Kasumi-1 (cell line): Measurements from ENCODE around the gene DPH6.

Experiments used
- DNase-seq, 2 experiments: peaks; one replicate each; lab custom pipeline; 2025; lab: John Stamatoyannopoulos, UW

Gene DPH6

DNA sequence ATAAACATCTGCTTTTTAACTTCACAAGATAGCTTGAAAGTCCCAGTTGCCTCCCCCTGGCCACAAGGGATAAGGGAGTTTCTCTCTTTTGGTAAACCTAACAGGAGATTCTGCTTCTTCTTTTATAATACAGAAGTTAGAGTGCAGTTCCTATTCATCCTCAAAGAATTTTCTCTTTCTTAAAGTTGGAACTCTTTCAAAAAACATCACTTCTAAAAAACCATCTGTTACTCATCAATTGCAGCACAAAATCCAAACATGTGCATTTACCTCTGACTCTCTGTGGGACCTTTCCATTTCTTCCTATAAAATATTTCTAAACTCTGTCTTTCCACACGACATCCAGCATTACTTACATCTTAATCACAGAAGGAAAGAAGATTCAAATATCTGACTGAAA lies 5.1 kb downstream of the DPH6 start:
- no peak for DNase-seq

DNA sequence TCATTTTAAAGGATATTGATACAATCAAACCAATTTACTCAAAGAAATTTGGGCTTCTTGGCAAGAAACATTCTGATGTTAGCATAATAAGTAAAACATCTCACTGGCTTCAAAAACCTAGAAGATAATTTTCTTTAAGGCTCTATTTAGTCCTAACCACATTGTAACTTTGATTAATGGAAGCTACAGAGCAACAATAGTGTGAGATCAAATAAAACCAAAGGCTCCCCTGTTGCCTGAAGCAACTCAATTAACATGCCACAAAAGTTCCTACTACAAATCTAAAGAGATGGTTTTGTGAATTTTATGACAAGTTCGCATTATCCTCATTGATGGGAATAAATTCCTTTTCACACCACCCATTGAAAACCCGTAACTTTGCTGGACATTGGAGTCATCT lies 5.9 kb downstream of the DPH6 start:
- DNase-seq: no peak

DNA sequence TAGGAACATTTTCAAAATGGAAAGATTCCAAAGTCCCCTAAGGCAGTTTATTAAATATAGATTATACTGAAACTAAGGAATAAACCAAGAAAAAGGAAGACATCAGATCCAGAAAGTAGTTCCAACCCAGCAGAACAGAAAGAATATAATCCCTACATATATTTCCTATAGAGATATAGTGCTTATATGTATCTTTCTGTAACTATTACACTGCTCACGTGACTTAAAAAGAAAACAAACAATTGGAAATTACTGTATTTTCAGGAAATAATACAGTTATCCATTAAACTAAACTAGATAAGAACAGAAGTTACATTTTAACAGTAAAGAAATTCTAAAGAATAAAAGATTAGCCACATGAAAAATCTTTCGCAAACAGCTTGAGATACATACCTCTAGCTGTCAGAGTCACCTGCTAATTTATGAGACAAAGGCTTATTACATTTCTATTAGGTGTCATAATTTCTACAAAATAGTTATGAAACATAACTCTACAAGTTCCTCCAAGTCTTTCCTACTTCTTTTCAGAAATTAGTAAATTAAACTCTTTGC lies 10.5 kb downstream of the DPH6 start:
- DNase-seq: no peak

DNA sequence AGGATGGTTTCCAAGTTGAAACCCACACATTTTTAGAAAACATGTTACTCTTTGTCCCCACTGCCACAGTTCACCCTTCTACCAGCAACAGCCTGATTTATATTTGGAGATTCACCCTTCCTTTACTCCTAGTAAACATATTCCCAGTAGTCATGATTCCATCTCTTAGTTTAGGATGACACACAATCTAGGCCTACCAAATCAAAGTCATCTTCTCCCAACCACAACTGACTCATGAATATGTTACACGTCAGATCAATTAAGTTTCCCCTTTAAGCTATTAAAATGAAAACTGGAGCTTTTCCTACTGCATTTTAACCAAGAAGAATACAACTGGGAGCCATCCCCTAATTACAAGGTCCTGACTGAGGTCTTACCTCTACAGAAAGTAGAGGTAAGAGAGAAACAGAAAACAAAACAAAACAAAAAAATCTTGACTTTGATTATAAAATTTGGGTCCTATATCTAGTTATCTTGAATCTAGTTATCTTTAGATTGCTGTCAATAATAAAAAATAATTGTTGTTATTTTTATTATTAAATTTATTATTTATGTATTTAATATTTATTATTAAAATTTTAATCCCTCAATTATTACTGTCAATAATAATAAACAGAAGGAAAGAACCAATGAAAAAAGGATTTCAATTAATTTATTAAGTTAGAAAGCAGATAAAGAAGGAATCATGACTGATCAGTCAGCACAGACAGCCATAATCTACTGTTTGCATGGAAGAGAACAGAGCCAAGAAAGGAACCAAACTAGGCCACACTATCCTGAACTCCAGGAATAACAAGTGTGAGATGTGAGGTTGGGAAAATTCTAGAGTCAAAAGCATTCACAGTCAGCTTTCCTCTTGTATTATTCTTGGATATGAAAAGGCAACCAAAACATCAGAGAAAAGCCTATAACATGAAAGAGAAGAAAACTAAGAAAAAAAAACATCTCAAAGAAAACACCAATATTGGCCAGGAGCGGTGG lies 12.5 kb downstream of the DPH6 start:
- DNase-seq: no peak

DNA sequence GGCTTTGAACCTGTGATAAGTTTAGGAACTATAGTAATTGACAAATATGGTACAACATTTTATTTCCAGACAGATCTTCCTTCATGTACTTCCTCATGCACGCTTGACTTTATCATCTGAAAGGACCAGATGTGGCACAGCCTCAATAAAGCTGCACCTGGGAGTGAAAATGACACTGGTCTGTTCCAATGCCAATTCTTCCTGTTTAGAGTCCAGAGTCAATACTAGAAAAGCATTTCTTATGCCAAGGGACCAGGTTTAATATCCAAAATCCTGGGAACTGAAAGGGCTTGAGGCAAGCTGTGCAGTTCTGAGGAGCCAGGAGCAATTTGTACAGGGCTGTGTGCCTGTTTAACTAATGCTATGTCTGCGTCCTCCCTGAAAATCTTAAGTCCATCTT lies 15.3 kb downstream of the DPH6 start:
- no peak for DNase-seq

DNA sequence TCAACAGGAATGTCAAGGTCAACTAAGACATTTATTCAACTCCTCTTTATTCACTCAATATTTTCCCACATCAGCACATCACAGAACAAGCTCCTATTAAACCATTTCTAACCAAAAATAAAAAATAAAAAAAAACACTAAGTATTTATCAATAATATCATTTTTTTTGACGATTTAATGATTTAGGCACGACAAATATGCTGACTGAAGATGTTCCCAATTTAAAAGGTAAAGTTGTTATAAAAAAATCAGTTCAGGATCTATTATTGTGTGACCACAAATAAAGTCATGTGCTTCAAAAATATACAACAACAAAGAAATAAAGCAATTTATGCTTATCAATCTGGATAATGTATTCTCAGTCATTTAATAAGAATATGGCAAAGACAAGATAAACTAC lies 16.2 kb downstream of the DPH6 start:
- DNase-seq: no peak

DNA sequence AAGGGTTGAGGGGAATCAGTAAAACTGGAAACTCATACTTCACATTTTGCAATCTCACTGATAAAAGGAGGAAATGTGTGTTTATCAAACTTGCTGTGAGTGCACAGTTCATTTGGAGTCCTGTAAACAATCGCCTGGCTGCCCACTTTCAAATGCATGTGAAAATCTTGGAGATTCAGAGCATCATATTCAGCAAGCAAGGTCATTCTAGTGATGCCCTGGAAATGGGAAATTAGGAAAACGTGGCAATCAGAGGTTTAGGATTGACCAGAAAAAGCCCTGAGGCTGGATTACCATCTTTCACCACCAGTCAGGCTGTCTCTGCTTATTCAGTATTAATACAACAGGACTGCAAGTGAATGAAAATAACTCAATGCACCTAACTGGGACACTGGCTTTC lies 23.9 kb downstream of the DPH6 start:
- DNase-seq: no peak

DNA sequence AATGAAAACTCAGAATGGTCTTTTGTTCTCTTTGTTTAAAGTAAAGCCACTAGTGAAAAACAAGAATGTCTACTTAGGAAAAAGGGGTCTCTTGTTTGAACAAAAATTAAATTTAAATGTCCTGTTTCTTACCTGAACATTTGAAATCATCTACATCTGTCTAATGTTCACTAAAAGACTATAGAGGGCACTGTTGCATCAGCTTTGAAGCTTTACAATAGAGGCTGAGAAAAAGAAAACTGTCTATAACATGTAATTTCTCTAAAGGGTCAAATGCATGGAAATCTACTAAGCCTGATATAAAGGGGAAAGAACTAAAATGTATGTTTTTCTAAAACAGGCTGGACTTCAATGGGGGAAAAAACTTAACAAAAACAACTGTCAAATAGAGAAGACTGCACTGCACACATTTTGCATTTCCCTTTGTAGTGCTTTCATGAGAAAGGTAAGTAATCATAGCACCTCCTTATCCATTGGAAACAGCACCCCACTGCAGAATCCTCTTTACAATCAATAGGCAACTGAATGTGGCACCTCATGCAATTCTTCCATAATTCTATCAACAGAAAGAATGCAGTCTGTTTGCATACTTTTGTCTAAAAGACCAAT lies 26.3 kb downstream of the DPH6 start:
- peak; percentile 41 to 47 for DNase-seq

DNA sequence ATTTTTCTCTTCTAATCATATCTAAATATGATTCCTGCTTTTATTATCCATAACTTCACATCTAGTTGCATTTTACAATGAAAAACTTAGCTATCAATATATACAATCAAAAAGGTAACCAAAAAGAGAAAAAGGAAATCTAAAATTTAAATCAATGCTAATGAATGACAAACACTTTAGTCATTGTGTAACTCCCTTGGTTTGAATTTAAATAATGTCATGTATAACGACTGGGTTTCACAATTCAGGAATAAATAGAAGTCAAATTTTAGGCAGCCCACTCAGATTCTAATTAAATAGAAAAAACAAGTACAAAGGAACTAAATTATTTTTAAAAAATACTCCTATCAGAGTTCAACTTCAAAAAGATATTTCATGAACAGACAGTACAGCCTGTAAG lies 26.9 kb downstream of the DPH6 start:
- DNase-seq: no peak

DNA sequence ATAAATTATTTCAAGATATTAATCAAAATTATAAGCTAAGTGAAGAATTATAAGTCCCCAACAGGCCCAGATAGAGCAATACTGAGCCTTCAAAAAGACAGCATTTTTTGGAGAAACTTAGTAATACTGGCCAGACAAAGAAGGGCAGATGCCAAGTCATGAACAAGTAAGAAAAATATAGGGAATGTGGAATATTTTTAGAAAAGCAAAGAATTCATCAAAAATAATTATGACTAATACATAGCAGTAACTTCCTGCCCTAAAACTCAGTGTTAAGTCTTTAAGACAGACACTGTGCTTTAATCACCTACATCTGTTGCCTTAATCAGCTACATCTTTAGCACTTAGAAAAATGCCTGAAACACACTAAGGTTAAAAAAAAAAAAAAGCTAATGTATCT lies 31.2 kb downstream of the DPH6 start:
- no peak for DNase-seq

DNA sequence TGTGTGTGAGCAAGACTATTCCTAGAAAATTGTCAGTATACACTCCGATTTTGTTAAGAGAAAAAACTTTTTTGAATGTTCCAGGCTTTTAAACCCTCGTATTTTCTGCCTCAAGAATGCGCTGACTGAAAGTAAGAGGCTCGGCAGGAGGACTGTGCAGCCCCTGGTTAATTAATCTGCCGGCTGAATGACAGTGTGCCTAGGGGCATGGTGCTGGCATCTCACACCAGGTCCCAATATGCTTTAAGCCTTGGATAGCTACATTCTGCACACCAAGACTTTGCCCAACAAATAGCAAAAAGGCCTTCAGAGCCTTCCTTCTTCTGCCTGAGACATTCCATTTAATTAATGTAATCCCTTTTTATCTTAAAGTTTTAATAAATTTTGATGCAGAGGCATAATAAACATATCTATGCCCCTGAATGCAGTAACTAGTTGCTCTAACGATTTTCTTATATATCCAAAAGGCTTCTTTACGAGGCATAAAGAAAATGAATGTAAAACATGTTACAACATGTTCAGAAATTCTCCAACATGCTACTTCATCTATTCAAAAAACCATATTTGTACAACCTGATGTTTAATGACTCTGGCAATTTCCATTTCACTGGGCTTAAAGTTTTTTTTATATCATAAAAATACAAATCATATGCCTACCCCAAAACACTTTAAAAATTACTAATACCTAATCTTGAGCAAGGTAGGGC lies 37.9 kb downstream of the DPH6 start:
- no peak for DNase-seq

DNA sequence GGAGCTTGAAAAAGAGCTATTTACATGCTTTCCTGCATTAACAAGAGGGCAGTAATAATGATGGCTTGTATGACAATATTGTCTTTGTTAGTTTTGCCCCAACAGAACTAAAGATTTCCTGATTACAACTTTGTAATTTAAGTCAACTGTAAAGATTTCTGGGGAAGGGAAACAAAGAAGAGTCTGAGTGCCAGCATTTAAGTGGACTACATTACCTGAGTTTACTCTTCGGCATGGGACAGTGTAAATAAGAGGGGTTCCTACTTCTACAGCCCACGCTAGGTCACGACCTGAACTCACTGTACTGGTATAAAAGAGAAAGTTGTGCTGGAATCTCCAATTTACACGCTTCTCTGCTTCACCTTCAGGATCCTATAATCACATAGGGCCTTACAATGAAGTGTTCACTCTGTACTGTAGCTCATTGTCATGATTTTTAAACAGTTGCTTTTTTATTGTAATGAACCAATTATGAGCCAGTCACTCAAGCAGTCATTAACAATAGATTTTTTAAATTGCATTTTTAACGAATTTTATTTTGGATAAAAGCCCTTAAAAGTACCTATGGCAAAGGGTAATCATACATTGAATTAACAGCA lies 39.6 kb downstream of the DPH6 start:
- DNase-seq: no peak

DNA sequence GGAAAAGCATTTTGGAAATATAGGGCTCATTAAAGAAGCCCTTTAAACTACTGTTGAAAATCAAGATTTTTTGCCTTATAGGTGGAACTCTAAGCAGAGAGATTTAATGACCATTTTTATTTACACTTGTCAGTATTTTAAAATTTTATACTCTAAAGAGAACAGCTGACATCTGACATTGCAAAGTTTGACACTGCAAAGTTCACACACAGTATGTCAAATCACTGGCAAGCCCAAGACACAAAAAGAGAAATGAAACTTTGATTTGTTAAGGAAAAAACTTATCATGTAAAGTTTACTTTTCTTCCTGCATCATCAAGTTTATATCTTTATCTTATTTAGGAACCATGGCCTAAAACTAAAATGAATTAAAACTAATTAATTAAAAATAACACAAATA lies 40.2 kb downstream of the DPH6 start:
- DNase-seq: no peak

DNA sequence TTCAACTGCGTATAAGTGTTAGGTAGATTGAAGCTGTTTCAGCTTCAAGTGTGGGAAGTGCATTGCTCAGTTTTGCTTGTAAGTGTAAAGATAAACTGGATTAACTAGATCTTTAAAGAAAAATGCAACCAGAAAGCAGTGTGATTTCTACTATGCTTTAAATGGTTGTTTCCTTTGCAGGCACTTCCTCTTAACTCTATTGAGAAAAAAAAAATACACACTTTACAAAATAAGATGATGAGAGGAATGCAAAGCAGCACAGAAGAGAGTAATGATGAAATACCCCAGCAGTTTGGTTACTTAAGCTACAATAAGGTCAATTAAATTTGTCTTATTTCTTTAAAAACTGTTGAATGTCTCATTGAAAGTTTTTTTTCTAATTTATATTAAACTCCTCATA lies 40.8 kb downstream of the DPH6 start:
- DNase-seq: no peak

DNA sequence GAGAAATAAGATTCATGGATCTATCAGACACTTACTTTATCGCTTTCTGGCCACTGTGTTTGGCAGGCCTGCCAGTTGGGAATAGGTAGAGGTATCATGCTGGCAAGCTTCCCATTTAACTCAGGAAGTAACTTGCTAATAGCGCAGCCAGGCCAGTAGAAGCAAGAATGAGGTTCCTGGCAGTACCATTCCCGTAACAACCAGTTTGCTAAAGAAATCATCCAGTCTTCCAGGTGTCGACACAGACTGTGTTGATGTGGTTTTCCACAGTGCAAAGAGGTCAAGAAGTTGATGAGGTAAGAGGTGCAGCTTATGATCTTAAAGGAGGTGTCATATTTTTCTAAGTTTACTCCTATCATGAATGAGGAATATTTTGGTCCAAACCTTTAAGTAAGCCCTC lies 46.2 kb downstream of the DPH6 start:
- no peak for DNase-seq

DNA sequence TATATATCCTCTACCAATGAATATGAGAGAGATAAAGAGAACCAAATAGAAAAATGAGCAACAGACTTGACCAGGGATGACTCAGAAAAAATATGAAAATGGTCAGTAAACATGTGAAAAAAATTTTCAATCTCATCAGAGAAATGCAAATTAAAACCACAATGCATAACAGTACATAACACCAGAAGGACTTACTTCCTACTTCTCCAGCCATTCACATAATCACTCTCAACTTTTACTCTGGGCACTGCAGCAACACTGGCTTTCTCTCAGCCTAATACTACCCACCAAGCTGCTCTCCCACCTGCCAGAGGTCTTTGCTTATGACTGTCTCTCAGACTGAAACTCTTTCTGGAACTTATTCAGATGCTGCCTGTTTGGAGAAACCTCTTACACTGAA lies 49.4 kb downstream of the DPH6 start:
- no peak for DNase-seq

DNA sequence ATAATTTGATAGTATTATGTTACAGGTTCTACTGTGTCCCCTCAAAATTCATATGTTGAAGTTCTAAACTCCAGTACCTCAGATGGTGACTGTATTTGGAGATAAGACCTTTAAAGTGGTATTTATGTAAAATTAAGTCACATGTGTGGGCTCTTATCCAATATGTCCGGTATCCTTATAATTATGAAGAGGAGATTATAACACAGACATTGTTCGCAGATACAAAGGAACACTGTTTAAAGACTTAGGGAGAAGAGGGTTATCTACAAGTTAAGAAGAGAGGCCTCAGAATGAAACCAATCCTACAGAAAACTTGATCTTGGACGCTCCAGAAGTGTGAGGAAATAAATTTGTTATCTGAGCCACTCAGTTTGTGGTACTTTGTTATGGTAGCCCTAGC lies 50.9 kb downstream of the DPH6 start:
- DNase-seq: no peak

DNA sequence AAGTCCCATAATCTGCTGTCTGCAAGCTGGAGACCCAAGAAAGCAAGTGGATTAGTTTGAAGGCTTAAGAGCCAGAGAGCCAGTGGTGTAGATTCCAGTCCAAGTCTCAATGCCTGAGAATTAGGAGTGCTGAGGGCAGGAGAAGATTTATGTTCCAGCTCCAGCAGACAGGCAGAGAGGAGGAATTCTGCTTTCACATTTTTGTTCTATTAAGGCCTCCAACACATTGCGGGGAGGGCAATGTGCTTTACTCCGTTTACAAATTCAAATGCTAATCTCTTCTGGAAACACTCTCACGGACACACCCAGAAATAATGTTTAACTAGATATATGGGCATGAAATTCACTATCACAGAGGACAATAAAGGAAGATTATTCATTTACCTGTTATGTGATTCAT lies 54.0 kb downstream of the DPH6 start:
- DNase-seq: no peak

DNA sequence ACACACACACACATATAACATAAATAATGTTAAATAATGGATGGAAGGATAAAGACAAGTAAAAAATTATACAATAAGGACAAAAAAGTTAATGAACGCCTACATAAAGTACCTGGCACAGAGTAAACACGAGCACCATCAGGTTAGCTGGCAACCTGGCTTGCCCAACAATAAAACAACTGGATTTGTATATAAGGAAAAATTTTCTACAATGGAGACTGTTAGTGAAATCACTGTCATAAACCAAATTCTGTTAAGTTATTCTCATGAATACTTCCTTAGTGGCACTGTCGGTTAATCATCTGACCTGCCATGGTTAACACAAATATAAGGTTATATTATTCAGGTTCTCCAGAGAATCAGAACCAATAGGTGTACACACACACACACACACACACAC lies 54.8 kb downstream of the DPH6 start:
- DNase-seq: no peak

DNA sequence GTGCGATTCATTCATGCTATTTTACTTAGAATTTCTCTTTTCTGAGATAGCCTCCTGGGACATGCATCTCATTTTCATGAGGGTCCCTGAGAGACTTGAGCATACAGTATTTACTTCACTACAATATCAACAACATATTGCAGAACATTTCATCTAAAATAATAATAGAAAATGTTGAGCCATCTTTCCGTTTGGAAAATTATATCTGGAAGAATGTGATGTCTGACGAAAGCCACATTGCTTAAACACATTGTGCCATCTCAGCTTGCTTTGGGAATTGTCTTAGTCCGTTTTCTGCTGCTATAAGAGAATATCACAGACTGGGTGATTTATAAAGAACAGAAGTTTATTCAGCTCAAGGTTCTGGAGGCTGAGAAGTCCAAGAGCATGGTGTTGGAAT lies 55.5 kb downstream of the DPH6 start:
- DNase-seq: no peak

DNA sequence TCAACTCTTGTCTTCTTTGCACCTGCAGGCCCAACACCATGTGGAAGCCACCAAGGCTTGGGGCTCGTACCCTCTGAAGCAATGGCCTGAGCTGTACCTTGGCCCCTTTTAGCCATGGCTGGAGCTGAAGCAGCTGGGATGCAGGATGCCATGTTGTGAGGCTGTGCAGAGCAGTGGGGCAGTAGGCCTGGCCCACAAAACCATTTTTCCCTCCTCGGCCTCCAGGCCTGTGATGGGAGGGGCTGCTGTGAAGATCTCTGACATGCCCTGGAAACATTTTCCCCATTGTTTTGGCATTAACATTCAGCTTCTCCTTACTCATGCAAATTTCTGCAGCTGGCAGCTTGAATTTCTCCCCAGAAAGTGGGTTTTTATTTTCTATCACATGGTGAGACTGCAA lies 58.5 kb downstream of the DPH6 start:
- no peak for DNase-seq

DNA sequence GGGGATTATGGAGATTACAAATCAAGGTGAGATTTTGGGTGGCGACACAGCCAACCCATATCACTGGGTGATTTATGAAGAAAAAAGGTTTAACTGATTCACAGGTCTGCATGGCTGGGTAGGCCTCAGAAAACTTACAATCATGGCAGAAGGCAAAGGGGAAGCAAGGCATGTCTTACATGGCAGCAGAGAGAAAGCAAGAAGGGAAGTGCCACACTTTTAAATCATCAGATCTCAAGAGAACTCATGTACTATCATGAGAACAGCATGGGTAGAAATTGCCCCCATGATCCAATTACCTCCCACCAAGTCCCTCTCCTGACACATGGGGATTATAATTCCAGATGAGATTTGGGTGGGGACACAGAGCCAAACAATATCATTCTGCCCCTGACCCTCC lies 59.7 kb downstream of the DPH6 start:
- no peak for DNase-seq
